HCT116 (cell line): ENCODE measurements around the gene PLD1. TPM values are rescaled to one million over a fixed set of nuclear protein-coding genes. Genes with fewer than 3 reads are reported as not detected.

Experiments used
- ATAC-seq: fragments of 200-7000 bp; cut with Tn5 transposase; 2 replicates; pipeline ENCODE4 v1.9.1; 2020; ENCODE audit warnings: mild to moderate bottlenecking, moderate library complexity
- BruUV-seq: library from RNA; stranded (reverse); fragments of 400-500 nt; replicated peaks from 2 replicates; lab custom pipeline; 2021; lab: Mats Ljungman, UMichigan
- CTCF ChIA-PET: fragments of 300-600 bp; sonication (Branson Sonifier 250); formaldehyde crosslinking; loops from one replicate; lab custom pipeline; 2021; ENCODE audit warnings: antibody characterized with exemption; lab: Charles Lee
- POLR2A ChIA-PET: fragments of 300-600, 350-600 bp; sonication (Branson Sonifier 250); formaldehyde crosslinking; loops from one replicate; lab custom pipeline; 2021; ENCODE audit warnings: antibody characterized with exemption; lab: Charles Lee
- RAD21 ChIA-PET, 2 experiments: fragments of 300-600 bp; sonication (Branson Sonifier 250); formaldehyde crosslinking; loops; one replicate each; lab custom pipeline; 2023; ENCODE audit warnings: low total read pairs in 2 of 2; ENCODE audit not compliant: uncharacterized antibody in 2 of 2, unreplicated experiment in 2 of 2, low non-redundant PET in 1 of 2; lab: Charles Lee
- DNase-seq: peaks from one replicate; pipeline ENCODE4 v3.0.0-alpha.2; 2010; ENCODE audit warnings: low read depth, low spot score
- H2AFZ ChIP-seq: fragments of 200-600 bp; shearing (Covaris generic), sonication (generic); 2 replicates; pipeline ENCODE4 v1.6.1; 2017; ENCODE audit warnings: low read depth, mixed run types, mixed read lengths, antibody characterized with exemption, low read length; ENCODE audit not compliant: poor library complexity, severe bottlenecking
- H3K27ac ChIP-seq: 2 replicates; pipeline ENCODE4 v1.5.1; 2012; ENCODE audit warnings: low read depth, low read length
- H3K27me3 ChIP-seq: fragments of 200-600 bp; sonication (generic); 2 replicates; pipeline ENCODE4 v1.6.1; 2016; ENCODE audit warnings: mixed run types, low read length, mixed read lengths; ENCODE audit not compliant: insufficient read depth
- H3K36me3 ChIP-seq, 2 experiments: fragments of 200-500 bp in 1 of 2; fragments of 200-600 bp in 1 of 2; sonication (Bioruptor generic) in 1 of 2; sonication (generic) in 1 of 2; 2 replicates each; pipeline versions ENCODE4 v1.5.1 to v1.6.1; 2014 to 2016; ENCODE audit warnings: low read length in 2 of 2, inconsistent platforms in 1 of 2, mixed read lengths in 1 of 2, mixed run types in 1 of 2; ENCODE audit not compliant: insufficient read depth in 2 of 2, control insufficient read depth in 1 of 2
- H3K4me1 ChIP-seq, 2 experiments: fragments of 200-600 bp in 1 of 2; sonication (generic) in 1 of 2; 2 replicates each; pipeline versions ENCODE4 v1.5.1 to v1.6.1; 2012 to 2017; ENCODE audit warnings: low read length in 2 of 2, inconsistent platforms in 1 of 2, mild to moderate bottlenecking in 1 of 2, mixed read lengths in 1 of 2, mixed run types in 1 of 2, moderate library complexity in 1 of 2; ENCODE audit not compliant: insufficient read depth in 2 of 2, control insufficient read depth in 1 of 2
- H3K4me2 ChIP-seq: fragments of 200-600 bp; sonication (generic); 2 replicates; pipeline ENCODE4 v1.6.1; 2017; ENCODE audit warnings: mixed run types, low read length, mixed read lengths
- H3K4me3 ChIP-seq, 2 experiments: fragments of 200-600 bp in 1 of 2; sonication (generic) in 1 of 2; replicated peaks in 1 of 2; 2 replicates each; pipeline ENCODE4 v1.5.1; 2011 to 2016; ENCODE audit warnings: low read length in 2 of 2, control low read depth in 1 of 2, low read depth in 1 of 2, mild to moderate bottlenecking in 1 of 2, mixed read lengths in 1 of 2, mixed run types in 1 of 2
- H3K79me2 ChIP-seq: fragments of 200-600 bp; sonication (generic); 2 replicates; pipeline ENCODE4 v1.6.1; 2017; ENCODE audit warnings: mild to moderate bottlenecking, mixed run types, low read length, moderate library complexity, mixed read lengths; ENCODE audit not compliant: insufficient read depth
- H3K9ac ChIP-seq: fragments of 200-600 bp; sonication (generic); 2 replicates; pipeline ENCODE4 v1.6.1; 2016; ENCODE audit warnings: low read length, mixed read lengths
- H3K9me2 ChIP-seq: fragments of 200-600 bp; sonication (generic), shearing (Covaris generic); 2 replicates; pipeline ENCODE4 v1.6.1; 2017; ENCODE audit warnings: mixed run types, mild to moderate bottlenecking, moderate library complexity; ENCODE audit not compliant: insufficient read depth
- H3K9me3 ChIP-seq, 2 experiments: fragments of 200-500 bp in 1 of 2; fragments of 200-600 bp in 1 of 2; sonication (Bioruptor generic) in 1 of 2; sonication (generic) in 1 of 2; 2 replicates each; pipeline ENCODE4 v1.6.1; 2014 to 2017; ENCODE audit warnings: low read length in 2 of 2, mixed read lengths in 2 of 2, inconsistent platforms in 1 of 2, low read depth in 1 of 2, mild to moderate bottlenecking in 1 of 2, mixed run types in 1 of 2, moderate library complexity in 1 of 2; ENCODE audit not compliant: control insufficient read depth in 1 of 2, insufficient read depth in 1 of 2
- H4K20me1 ChIP-seq: fragments of 200-600 bp; sonication (generic), shearing (Covaris generic); 2 replicates; pipeline ENCODE4 v1.6.1; 2017; ENCODE audit warnings: mixed run types, mild to moderate bottlenecking, moderate library complexity; ENCODE audit not compliant: insufficient read depth
- CEBPB ChIP-seq: IDR thresholded peaks from 2 replicates; pipeline ENCODE4 v1.6.1; 2012; ENCODE audit warnings: low read depth
- CTCF ChIP-seq, 3 experiments: fragments of 200-600 bp in 1 of 3; sonication (generic) in 1 of 3; IDR thresholded peaks in 2 of 3; conservative IDR thresholded peaks in 1 of 3; 2 replicates each; pipeline ENCODE4 v1.5.1; 2012 to 2017; ENCODE audit warnings: low read depth in 2 of 3, low read length in 2 of 3, antibody characterized with exemption in 1 of 3, borderline replicate concordance in 1 of 3, control low read depth in 1 of 3, mild to moderate bottlenecking in 1 of 3, mixed read lengths in 1 of 3, mixed run types in 1 of 3, moderate library complexity in 1 of 3; ENCODE audit not compliant: insufficient read depth in 1 of 3
- ELF1 ChIP-seq: IDR thresholded peaks from 2 replicates; pipeline ENCODE4 v1.6.1; 2012; ENCODE audit warnings: low read depth, borderline replicate concordance
- EZH2phosphoT487 ChIP-seq: fragments of 200-600 bp; IDR thresholded peaks from 2 replicates; pipeline ENCODE4 v1.6.1; 2018; ENCODE audit warnings: antibody characterized with exemption, borderline replicate concordance
- MAX ChIP-seq: IDR thresholded peaks from 2 replicates; pipeline ENCODE4 v1.6.1; 2012
- POLR2AphosphoS5 ChIP-seq: IDR thresholded peaks from 2 replicates; pipeline ENCODE4 v1.6.1; 2011; ENCODE audit warnings: mild to moderate bottlenecking, low read depth, low read length, moderate library complexity
- RAD21 ChIP-seq: IDR thresholded peaks from 2 replicates; pipeline ENCODE4 v1.6.1; 2012; ENCODE audit warnings: low read depth, mild to moderate bottlenecking
- SIN3A ChIP-seq: IDR thresholded peaks from 2 replicates; pipeline ENCODE4 v1.6.1; 2012; ENCODE audit warnings: low read depth
- SRF ChIP-seq: IDR thresholded peaks from 2 replicates; pipeline ENCODE4 v1.6.1; 2012; ENCODE audit warnings: low read depth
- ZBTB33 ChIP-seq: IDR thresholded peaks from 2 replicates; pipeline ENCODE4 v1.6.1; 2011; ENCODE audit warnings: mild to moderate bottlenecking, low read length, moderate library complexity; ENCODE audit not compliant: insufficient replicate concordance; ENCODE audit errors: extremely low read depth
- intact Hi-C: fragments of 100-400 bp; cut with micrococcal nuclease; formaldehyde crosslinking; loops from 2 replicates; pipeline ENCODE4 v1.10.0; 2022
- total RNA-seq: library from RNA; stranded (reverse); gene quantifications from one replicate; pipeline ENCODE4 v1.2.1, GENCODE V29; 2021; ENCODE audit not compliant: unreplicated experiment

Gene PLD1
- total RNA-seq, 1 experiment from 2014 or later: 8.4 TPM

- no peaks in the 10 kb centered on the region for H3K9me3 ChIP-seq
- no peak overlapping the region for H3K9ac ChIP-seq
- no peaks in the 10 kb centered on the region for H3K79me2 ChIP-seq
- H3K4me2 ChIP-seq: no peak overlapping the region
- ChIA-PET RAD21 (no interaction called here), CTCF (interaction anchor here (0.7 to 2.3 kb wide), 2 partner anchors 176 to 180 kb away, joined by 3 to 6 read pairs; no protein-coding TSS in a partner anchor), POLR2A (no interaction called here)
- H3K36me3 ChIP-seq: no peaks in the 10 kb centered on the region
- ATAC-seq: no peak
- H3K27me3 ChIP-seq: no peaks in the 10 kb centered on the region
- BruUV-seq: no TSS peak
- intact Hi-C loops: no loop called here
- H3K4me1 ChIP-seq: no peaks in the 10 kb centered on the region
- H2AFZ ChIP-seq: no peak overlapping the region
- no peaks in the 10 kb centered on the region for H4K20me1 ChIP-seq
- H3K4me3 ChIP-seq: no peak overlapping the region
- no peaks in the 10 kb centered on the region for H3K9me2 ChIP-seq
- TF ChIP-seq ZBTB33: no peak
- no peak for TF ChIP-seq SIN3A
- TF ChIP-seq ELF1: no peak
- TF ChIP-seq RAD21: no peak
- TF ChIP-seq CTCF (IDR thresholded peaks at IDR 0.05 in 2 of 3, conservative IDR thresholded peaks at IDR 0.05 in 1 of 3; ENCODE audit: borderline replicate concordance in 1 of 3, insufficient read depth in 1 of 3, low read depth in 2 of 3, low read length in 2 of 3): no peak
- TF ChIP-seq SRF: no peak
- TF ChIP-seq EZH2phosphoT487: no peak
- TF ChIP-seq CEBPB: no peak
- TF ChIP-seq MAX: no peak
- no peak for TF ChIP-seq POLR2AphosphoS5
- DNase-seq: no peak
- H3K27ac ChIP-seq: no peak overlapping the region
Observed at GRCh38 chr3:171653701-171654100, 156.6 kb downstream of the PLD1 start.
